HCT116 (cell line): Measurements from ENCODE around the gene ZER1. TPM values are rescaled to one million over a fixed set of nuclear protein-coding genes. Genes with fewer than 3 reads are reported as not detected.

Experiments
- ATAC-seq: fragments of 200-7000 bp; cut with Tn5 transposase; 2 replicates; pipeline ENCODE4 v1.9.1; 2020; ENCODE audit warnings: mild to moderate bottlenecking, moderate library complexity
- BruUV-seq: library from RNA; stranded (reverse); fragments of 400-500 nt; replicated peaks from 2 replicates; lab custom pipeline; 2021; lab: Mats Ljungman, UMichigan
- CTCF ChIA-PET: fragments of 300-600 bp; sonication (Branson Sonifier 250); formaldehyde crosslinking; loops from one replicate; lab custom pipeline; 2021; ENCODE audit warnings: antibody characterized with exemption; lab: Charles Lee
- POLR2A ChIA-PET: fragments of 300-600, 350-600 bp; sonication (Branson Sonifier 250); formaldehyde crosslinking; loops from one replicate; lab custom pipeline; 2021; ENCODE audit warnings: antibody characterized with exemption; lab: Charles Lee
- RAD21 ChIA-PET, 2 experiments: fragments of 300-600 bp; sonication (Branson Sonifier 250); formaldehyde crosslinking; loops; one replicate each; lab custom pipeline; 2023; ENCODE audit warnings: low total read pairs in 2 of 2; ENCODE audit not compliant: uncharacterized antibody in 2 of 2, unreplicated experiment in 2 of 2, low non-redundant PET in 1 of 2; lab: Charles Lee
- DNase-seq: peaks from one replicate; pipeline ENCODE4 v3.0.0-alpha.2; 2010; ENCODE audit warnings: low read depth, low spot score
- H2AFZ ChIP-seq: fragments of 200-600 bp; shearing (Covaris generic), sonication (generic); 2 replicates; pipeline ENCODE4 v1.6.1; 2017; ENCODE audit warnings: low read depth, mixed run types, mixed read lengths, antibody characterized with exemption, low read length; ENCODE audit not compliant: poor library complexity, severe bottlenecking
- H3K27ac ChIP-seq: 2 replicates; pipeline ENCODE4 v1.5.1; 2012; ENCODE audit warnings: low read depth, low read length
- H3K27me3 ChIP-seq: fragments of 200-600 bp; sonication (generic); 2 replicates; pipeline ENCODE4 v1.6.1; 2016; ENCODE audit warnings: mixed run types, low read length, mixed read lengths; ENCODE audit not compliant: insufficient read depth
- H3K36me3 ChIP-seq, 2 experiments: fragments of 200-500 bp in 1 of 2; fragments of 200-600 bp in 1 of 2; sonication (Bioruptor generic) in 1 of 2; sonication (generic) in 1 of 2; 2 replicates each; pipeline versions ENCODE4 v1.5.1 to v1.6.1; 2014 to 2016; ENCODE audit warnings: low read length in 2 of 2, inconsistent platforms in 1 of 2, mixed read lengths in 1 of 2, mixed run types in 1 of 2; ENCODE audit not compliant: insufficient read depth in 2 of 2, control insufficient read depth in 1 of 2
- H3K4me1 ChIP-seq, 2 experiments: fragments of 200-600 bp in 1 of 2; sonication (generic) in 1 of 2; 2 replicates each; pipeline versions ENCODE4 v1.5.1 to v1.6.1; 2012 to 2017; ENCODE audit warnings: low read length in 2 of 2, inconsistent platforms in 1 of 2, mild to moderate bottlenecking in 1 of 2, mixed read lengths in 1 of 2, mixed run types in 1 of 2, moderate library complexity in 1 of 2; ENCODE audit not compliant: insufficient read depth in 2 of 2, control insufficient read depth in 1 of 2
- H3K4me2 ChIP-seq: fragments of 200-600 bp; sonication (generic); 2 replicates; pipeline ENCODE4 v1.6.1; 2017; ENCODE audit warnings: mixed run types, low read length, mixed read lengths
- H3K4me3 ChIP-seq, 2 experiments: fragments of 200-600 bp in 1 of 2; sonication (generic) in 1 of 2; replicated peaks in 1 of 2; 2 replicates each; pipeline ENCODE4 v1.5.1; 2011 to 2016; ENCODE audit warnings: low read length in 2 of 2, control low read depth in 1 of 2, low read depth in 1 of 2, mild to moderate bottlenecking in 1 of 2, mixed read lengths in 1 of 2, mixed run types in 1 of 2
- H3K79me2 ChIP-seq: fragments of 200-600 bp; sonication (generic); 2 replicates; pipeline ENCODE4 v1.6.1; 2017; ENCODE audit warnings: mild to moderate bottlenecking, mixed run types, low read length, moderate library complexity, mixed read lengths; ENCODE audit not compliant: insufficient read depth
- H3K9ac ChIP-seq: fragments of 200-600 bp; sonication (generic); 2 replicates; pipeline ENCODE4 v1.6.1; 2016; ENCODE audit warnings: low read length, mixed read lengths
- H3K9me2 ChIP-seq: fragments of 200-600 bp; sonication (generic), shearing (Covaris generic); 2 replicates; pipeline ENCODE4 v1.6.1; 2017; ENCODE audit warnings: mixed run types, mild to moderate bottlenecking, moderate library complexity; ENCODE audit not compliant: insufficient read depth
- H3K9me3 ChIP-seq, 2 experiments: fragments of 200-500 bp in 1 of 2; fragments of 200-600 bp in 1 of 2; sonication (Bioruptor generic) in 1 of 2; sonication (generic) in 1 of 2; 2 replicates each; pipeline ENCODE4 v1.6.1; 2014 to 2017; ENCODE audit warnings: low read length in 2 of 2, mixed read lengths in 2 of 2, inconsistent platforms in 1 of 2, low read depth in 1 of 2, mild to moderate bottlenecking in 1 of 2, mixed run types in 1 of 2, moderate library complexity in 1 of 2; ENCODE audit not compliant: control insufficient read depth in 1 of 2, insufficient read depth in 1 of 2
- H4K20me1 ChIP-seq: fragments of 200-600 bp; sonication (generic), shearing (Covaris generic); 2 replicates; pipeline ENCODE4 v1.6.1; 2017; ENCODE audit warnings: mixed run types, mild to moderate bottlenecking, moderate library complexity; ENCODE audit not compliant: insufficient read depth
- CBX3 ChIP-seq: IDR thresholded peaks from 2 replicates; pipeline ENCODE4 v1.6.1; 2012; ENCODE audit warnings: low read depth
- CEBPB ChIP-seq: IDR thresholded peaks from 2 replicates; pipeline ENCODE4 v1.6.1; 2012; ENCODE audit warnings: low read depth
- EGR1 ChIP-seq: IDR thresholded peaks from 2 replicates; pipeline ENCODE4 v1.6.1; 2012; ENCODE audit warnings: low read depth
- ELF1 ChIP-seq: IDR thresholded peaks from 2 replicates; pipeline ENCODE4 v1.6.1; 2012; ENCODE audit warnings: low read depth, borderline replicate concordance
- FOSL1 ChIP-seq: IDR thresholded peaks from 2 replicates; pipeline ENCODE4 v1.6.1; 2012; ENCODE audit warnings: low read depth
- JUND ChIP-seq: IDR thresholded peaks from 2 replicates; pipeline ENCODE4 v1.6.1; 2012
- POLR2AphosphoS5 ChIP-seq: IDR thresholded peaks from 2 replicates; pipeline ENCODE4 v1.6.1; 2011; ENCODE audit warnings: mild to moderate bottlenecking, low read depth, low read length, moderate library complexity
- SP1 ChIP-seq: IDR thresholded peaks from 2 replicates; pipeline ENCODE4 v1.6.1; 2012; ENCODE audit warnings: low read depth
- SRF ChIP-seq: IDR thresholded peaks from 2 replicates; pipeline ENCODE4 v1.6.1; 2012; ENCODE audit warnings: low read depth
- TCF7L2 ChIP-seq: IDR thresholded peaks from 2 replicates; pipeline ENCODE4 v1.7.0; 2011; ENCODE audit warnings: borderline replicate concordance, inconsistent platforms; ENCODE audit not compliant: insufficient read depth, insufficient read length; ENCODE audit errors: extremely low read depth
- YY1 ChIP-seq: IDR thresholded peaks from 2 replicates; pipeline ENCODE4 v1.6.1; 2011; ENCODE audit warnings: low read length, low read depth, moderate library complexity, mild to moderate bottlenecking; ENCODE audit not compliant: insufficient replicate concordance; ENCODE audit errors: extremely low read depth
- ZFX ChIP-seq: fragments of 450-650 bp; IDR thresholded peaks from 2 replicates; pipeline ENCODE4 v1.6.1; 2017
- ZNF274 ChIP-seq: fragments of 200-500 bp; sonication (Bioruptor generic); IDR thresholded peaks from 2 replicates; pipeline ENCODE4 v1.6.1; 2014; ENCODE audit warnings: mild to moderate bottlenecking, low read depth, low read length, inconsistent platforms
- intact Hi-C: fragments of 100-400 bp; cut with micrococcal nuclease; formaldehyde crosslinking; loops from 2 replicates; pipeline ENCODE4 v1.10.0; 2022
- total RNA-seq: library from RNA; stranded (reverse); gene quantifications from one replicate; pipeline ENCODE4 v1.2.1, GENCODE V29; 2021; ENCODE audit not compliant: unreplicated experiment
- TF ChIP-seq, protein P1 (sequence below): IDR thresholded peaks from 2 replicates; pipeline ENCODE4 v1.6.1; 2012; ENCODE audit warnings: low read depth
- TF ChIP-seq, protein P2 (sequence below): IDR thresholded peaks from 2 replicates; pipeline ENCODE4 v1.6.1; 2012

The ZER1 gene
- total RNA-seq, 1 experiment from 2014 or later, result 18.0 TPM

DNA sequence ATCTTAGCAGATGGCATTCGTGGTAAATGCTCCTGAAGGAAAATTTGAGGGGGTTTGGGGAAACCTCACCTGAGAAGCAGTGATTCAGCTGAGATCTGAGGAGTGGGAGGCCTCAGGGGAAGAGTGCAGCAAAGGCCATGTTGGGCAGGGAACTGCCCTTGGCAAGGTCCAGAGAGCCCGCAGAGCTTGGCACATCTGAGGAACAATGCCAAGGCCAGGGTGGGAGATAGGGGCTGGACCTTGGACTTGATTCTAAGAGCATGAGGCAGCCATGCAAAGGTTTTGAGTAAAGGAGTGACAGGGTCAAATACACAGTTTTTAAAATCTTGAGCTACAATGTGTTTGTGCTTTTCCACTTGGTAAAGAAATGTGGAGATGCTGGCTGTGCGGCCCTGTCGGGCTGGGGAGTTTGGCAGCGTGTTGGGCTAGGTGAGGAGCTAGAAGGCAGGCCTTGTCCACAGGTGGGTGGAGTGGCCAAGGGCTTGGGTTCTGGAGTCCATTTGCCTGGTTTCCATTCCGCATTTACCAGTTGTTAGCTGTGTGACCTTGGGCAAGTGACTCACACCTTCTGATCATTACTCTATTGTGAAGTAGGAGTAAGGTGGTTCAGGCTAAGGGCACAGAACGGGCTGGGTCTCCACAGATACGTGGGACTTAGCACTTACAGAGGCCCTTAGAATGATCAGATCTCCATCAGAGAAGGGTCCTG is 21.4 kb upstream of the ZER1 start:
- H4K20me1 ChIP-seq, result no peaks in the 10 kb centered on the region
- CTCF ChIA-PET, result no interaction called here
- peaks cover 13 to 19% of the 10 kb centered on the region in 2 experiments; a peak in 3 of 4 replicates for H3K36me3 ChIP-seq
- no peak for DNase-seq
- no peak overlapping the region for H3K27ac ChIP-seq
- no peaks in the 10 kb centered on the region for H3K27me3 ChIP-seq
- peaks cover 4% of the 10 kb centered on the region; the same call in 1 of the 2 replicates for H3K79me2 ChIP-seq
- ATAC-seq, result no peak
- no TSS peak for BruUV-seq
- POLR2A ChIA-PET, result no interaction called here
- no peak for TF ChIP-seq SP1
- TF ChIP-seq ZNF274, result no peak
- TF ChIP-seq ZFX, result no peak
- no peak for TF ChIP-seq CBX3
- no peak for TF ChIP-seq TCF7L2
- no peaks in the 10 kb centered on the region for H3K9me3 ChIP-seq
- H3K4me3 ChIP-seq, result no peak overlapping the region
- H3K4me2 ChIP-seq, result no peak overlapping the region
- H3K9me2 ChIP-seq, result no peaks in the 10 kb centered on the region
- no peak overlapping the region for H2AFZ ChIP-seq
- H3K9ac ChIP-seq, result no peak overlapping the region
- intact Hi-C loops, result no loop called here
- H3K4me1 ChIP-seq, result peaks cover 3 to 6% of the 10 kb centered on the region in 2 experiments; a peak in 2 of 4 replicates
- RAD21 ChIA-PET, result no interaction called here

DNA sequence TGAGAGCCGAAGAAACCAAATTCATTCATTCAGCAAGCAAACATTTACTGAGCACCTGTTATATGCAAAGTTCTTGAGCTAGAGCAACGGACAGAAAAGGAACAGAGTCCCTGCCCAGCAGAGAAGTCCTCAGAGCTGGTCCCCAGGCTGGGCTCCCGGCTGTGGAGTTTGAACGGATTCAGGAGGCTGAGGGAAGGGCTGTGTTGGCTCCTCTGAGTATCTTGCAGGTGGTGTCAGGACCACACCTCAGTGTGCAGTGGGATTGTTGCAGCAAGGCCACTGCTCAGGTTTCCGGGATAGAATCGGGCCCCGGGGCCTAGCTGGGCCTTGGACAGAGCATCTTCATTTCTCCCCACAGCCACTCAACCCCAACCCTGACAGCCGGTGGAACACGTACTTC is 20.4 kb upstream of the ZER1 start:
- no TSS peak for BruUV-seq
- no peak overlapping the region for H3K4me3 ChIP-seq
- no peak overlapping the region for H3K9ac ChIP-seq
- no peaks in the 10 kb centered on the region for H3K27me3 ChIP-seq
- CTCF ChIA-PET, result no interaction called here
- POLR2A ChIA-PET, result no interaction called here
- no peaks in the 10 kb centered on the region for H3K9me3 ChIP-seq
- H4K20me1 ChIP-seq, result no peaks in the 10 kb centered on the region
- intact Hi-C loops, result no loop called here
- no peak for ATAC-seq
- DNase-seq, result no peak
- H3K9me2 ChIP-seq, result no peaks in the 10 kb centered on the region
- peaks cover 4 to 11% of the 10 kb centered on the region in 2 experiments; a peak in 2 of 4 replicates for H3K4me1 ChIP-seq
- no peak overlapping the region for H3K27ac ChIP-seq
- no peak overlapping the region for H2AFZ ChIP-seq
- H3K79me2 ChIP-seq, result peaks cover 14% of the 10 kb centered on the region
- H3K4me2 ChIP-seq, result no peak overlapping the region
- peaks cover 12 to 15% of the 10 kb centered on the region in 2 experiments; a peak in 3 of 4 replicates for H3K36me3 ChIP-seq
- RAD21 ChIA-PET, result no interaction called here
- TF ChIP-seq EGR1 (no peak), CEBPB (no peak), FOSL1 (no peak), SRF (no peak), POLR2AphosphoS5 (no peak), YY1 (no peak), ELF1 (no peak), ZFX (no peak), JUND (no peak)
- TF ChIP-seq, protein P1, sequence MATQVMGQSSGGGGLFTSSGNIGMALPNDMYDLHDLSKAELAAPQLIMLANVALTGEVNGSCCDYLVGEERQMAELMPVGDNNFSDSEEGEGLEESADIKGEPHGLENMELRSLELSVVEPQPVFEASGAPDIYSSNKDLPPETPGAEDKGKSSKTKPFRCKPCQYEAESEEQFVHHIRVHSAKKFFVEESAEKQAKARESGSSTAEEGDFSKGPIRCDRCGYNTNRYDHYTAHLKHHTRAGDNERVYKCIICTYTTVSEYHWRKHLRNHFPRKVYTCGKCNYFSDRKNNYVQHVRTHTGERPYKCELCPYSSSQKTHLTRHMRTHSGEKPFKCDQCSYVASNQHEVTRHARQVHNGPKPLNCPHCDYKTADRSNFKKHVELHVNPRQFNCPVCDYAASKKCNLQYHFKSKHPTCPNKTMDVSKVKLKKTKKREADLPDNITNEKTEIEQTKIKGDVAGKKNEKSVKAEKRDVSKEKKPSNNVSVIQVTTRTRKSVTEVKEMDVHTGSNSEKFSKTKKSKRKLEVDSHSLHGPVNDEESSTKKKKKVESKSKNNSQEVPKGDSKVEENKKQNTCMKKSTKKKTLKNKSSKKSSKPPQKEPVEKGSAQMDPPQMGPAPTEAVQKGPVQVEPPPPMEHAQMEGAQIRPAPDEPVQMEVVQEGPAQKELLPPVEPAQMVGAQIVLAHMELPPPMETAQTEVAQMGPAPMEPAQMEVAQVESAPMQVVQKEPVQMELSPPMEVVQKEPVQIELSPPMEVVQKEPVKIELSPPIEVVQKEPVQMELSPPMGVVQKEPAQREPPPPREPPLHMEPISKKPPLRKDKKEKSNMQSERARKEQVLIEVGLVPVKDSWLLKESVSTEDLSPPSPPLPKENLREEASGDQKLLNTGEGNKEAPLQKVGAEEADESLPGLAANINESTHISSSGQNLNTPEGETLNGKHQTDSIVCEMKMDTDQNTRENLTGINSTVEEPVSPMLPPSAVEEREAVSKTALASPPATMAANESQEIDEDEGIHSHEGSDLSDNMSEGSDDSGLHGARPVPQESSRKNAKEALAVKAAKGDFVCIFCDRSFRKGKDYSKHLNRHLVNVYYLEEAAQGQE, result no peak
- TF ChIP-seq, protein P2, sequence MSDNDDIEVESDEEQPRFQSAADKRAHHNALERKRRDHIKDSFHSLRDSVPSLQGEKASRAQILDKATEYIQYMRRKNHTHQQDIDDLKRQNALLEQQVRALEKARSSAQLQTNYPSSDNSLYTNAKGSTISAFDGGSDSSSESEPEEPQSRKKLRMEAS, result no peak
